Activated CD8-positive, alpha-beta T cell treated with anti-CD3 and anti-CD28 coated beads, Interleukin-2, amount 10 ng/mL, durations not matched to agents 7 days and 5 days (primary cell): ENCODE results near the gene MPO. TPM values are rescaled to one million over a fixed set of nuclear protein-coding genes. Genes with fewer than 3 reads are reported as not detected.
A peak's percentile ranks its signal among the peaks of the same experiment; 100 is the strongest.

ENCODE experiments used
- ATAC-seq: fragments of 150-1000 bp; cut with Tn5 transposase; one replicate; pipeline ENCODE4 v1.10.0; 2021; ENCODE audit warnings: moderate library complexity
- CTCF ChIA-PET: fragments of 350-600 bp; sonication (Branson Sonifier 250); formaldehyde crosslinking; loops from one replicate; lab custom pipeline; 2021; ENCODE audit warnings: antibody characterized with exemption; lab: Charles Lee
- POLR2A ChIA-PET: fragments of 350-600 bp; sonication (Branson Sonifier 250); formaldehyde crosslinking; loops from one replicate; lab custom pipeline; 2021; ENCODE audit warnings: antibody characterized with exemption; lab: Charles Lee
- DNase-seq: peaks from one replicate; pipeline ENCODE4 v3.0.0-alpha.2; 2020
- H3K27ac Mint-ChIP-seq: one replicate; pipeline ENCODE4 v1.8.0; 2021; ENCODE audit warnings: mild to moderate bottlenecking, mixed read lengths
- H3K27me3 Mint-ChIP-seq: one replicate; pipeline ENCODE4 v1.8.0; 2021; ENCODE audit warnings: low read depth, mixed read lengths
- H3K36me3 Mint-ChIP-seq: one replicate; pipeline ENCODE4 v1.8.0; 2021; ENCODE audit warnings: low read depth, mixed read lengths
- H3K4me1 Mint-ChIP-seq: one replicate; pipeline ENCODE4 v1.8.0; 2021; ENCODE audit warnings: low read depth, mixed read lengths
- H3K4me3 Mint-ChIP-seq: one replicate; pipeline ENCODE4 v1.8.0; 2021; ENCODE audit warnings: mild to moderate bottlenecking, mixed read lengths
- H3K9me3 Mint-ChIP-seq: one replicate; pipeline ENCODE4 v1.8.0; 2022; ENCODE audit warnings: mixed read lengths; ENCODE audit not compliant: insufficient read depth
- total RNA-seq, 2 experiments: library from RNA; stranded (reverse); gene quantifications; one replicate each; pipeline ENCODE4 v1.2.3, GENCODE V29; 2021

MPO gene
- total RNA-seq, 2 experiments from 2014 or later: not detected

DNA sequence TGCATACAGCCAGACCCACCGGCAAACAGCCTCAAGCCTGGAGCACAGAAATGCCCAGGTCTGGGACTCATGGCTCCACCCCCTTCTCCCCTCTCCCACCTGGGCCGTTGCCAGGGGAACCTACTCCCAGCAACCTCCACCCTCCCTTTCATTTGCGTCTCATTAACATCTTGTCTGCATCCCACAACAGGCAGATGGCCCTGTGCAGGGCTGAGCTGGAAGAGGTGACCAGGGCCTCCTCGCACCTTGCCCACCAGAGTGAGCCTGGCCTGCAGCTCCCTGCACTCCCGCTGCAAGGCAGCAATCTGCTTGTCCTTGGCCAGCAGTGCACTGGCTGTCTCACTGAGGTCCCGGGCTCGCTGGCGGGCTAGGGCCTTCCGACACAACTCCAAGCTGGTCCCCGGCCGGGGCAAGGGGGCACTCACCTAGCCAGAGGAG, 44.6 kb upstream of the MPO start:
- Mint-ChIP-seq H3K4me1 (peaks cover 38% of the 10 kb centered on the region), H3K4me3 (peak overlapping the region; percentile 27), H3K27me3 (peaks cover 6% of the 10 kb centered on the region), H3K36me3 (peaks cover 51% of the 10 kb centered on the region), H3K9me3 (no peaks in the 10 kb centered on the region), H3K27ac (peak overlapping the region; percentile 75)
- POLR2A ChIA-PET: interaction anchor here (0.7 to 28.8 kb wide), 7 partner anchors 10 to 92 kb away, joined by 3 to 2649 read pairs (median 6); partner anchors contain the start of genes RNF43 and SUPT4H1
- ATAC-seq (no peak), DNase-seq (peak; percentile 57)
- CTCF ChIA-PET: interaction anchor here (0.8 to 4.4 kb wide), 8 partner anchors 9 to 93 kb away, joined by 3 to 62 read pairs (median 6); no protein-coding TSS in a partner anchor

DNA sequence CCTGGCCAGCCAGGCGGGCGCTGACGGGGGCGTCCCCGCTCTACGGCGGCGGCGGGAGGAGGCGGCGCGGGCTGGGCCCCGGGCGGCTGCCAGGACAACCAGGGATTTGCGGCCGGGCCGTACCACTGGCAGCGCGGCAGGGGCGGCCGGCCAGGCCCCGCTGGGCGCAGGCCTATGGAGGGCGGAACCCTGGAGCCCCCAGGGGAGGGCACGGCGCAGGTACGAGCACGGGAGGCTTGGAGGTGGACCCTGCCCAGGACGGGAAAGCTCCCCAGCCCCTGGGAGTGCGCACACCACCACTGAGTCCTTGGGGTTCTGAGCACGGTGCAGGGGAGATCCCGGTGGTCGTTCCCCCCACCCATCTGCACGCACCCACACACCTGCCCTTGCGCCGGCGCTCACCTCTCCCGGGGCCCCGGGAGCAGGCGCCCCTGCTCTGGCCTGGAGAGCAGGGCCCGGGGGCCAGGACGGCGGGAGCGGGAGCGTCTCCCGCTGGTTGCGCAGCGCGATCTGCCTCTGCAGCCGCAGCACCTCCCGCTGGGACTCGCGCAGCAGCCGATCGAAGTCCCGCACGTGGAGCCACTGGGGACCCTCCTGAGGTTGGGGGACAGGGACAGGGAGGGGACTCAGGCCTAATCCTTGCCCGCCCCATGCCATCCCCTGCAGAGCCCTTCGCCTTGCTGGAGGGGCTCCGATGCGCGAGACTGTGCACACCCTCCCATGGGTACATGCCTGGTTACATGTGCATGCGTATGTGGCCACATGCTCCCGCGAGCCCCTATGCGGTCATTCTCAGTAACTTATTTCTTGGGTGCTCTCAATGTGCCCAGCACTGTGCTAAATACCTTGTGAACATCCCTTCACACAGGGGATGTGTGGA, 43.9 kb upstream of the MPO start:
- Mint-ChIP-seq H3K36me3 (peaks cover 46% of the 10 kb centered on the region), H3K4me1 (peaks cover 37% of the 10 kb centered on the region), H3K4me3 (peak overlapping the region; percentile 27), H3K9me3 (no peaks in the 10 kb centered on the region), H3K27me3 (peaks cover 6% of the 10 kb centered on the region), H3K27ac (peak overlapping the region; percentile 75)
- ATAC-seq (no peak), DNase-seq (peak; percentile 30)
- ChIA-PET POLR2A (interaction anchor here (1.3 to 28.8 kb wide), 5 partner anchors 9 to 36 kb away, joined by 4 to 2649 read pairs (median 122); partner anchors contain the start of gene SUPT4H1), CTCF (interaction anchor here (3.9 to 4.4 kb wide), 2 partner anchors 8 to 21 kb away, joined by 56 to 62 read pairs; no protein-coding TSS in a partner anchor)

DNA sequence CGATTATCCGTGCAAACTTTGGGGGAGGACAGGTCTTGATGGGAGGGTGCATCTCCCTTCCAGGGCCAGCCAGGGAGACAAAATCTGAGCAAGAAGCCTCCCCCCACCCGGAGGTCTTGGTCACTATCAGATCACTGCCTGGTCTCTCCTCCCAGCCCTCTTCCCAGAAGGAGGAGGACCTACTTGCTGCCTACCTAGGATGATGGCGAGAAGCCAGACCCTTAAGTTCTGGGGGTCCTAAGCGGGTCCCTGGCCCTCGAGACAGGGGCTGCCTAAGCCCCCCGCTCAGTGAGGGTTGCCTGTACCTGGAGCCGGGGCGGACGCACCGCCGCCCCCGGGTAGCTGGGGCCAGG, 43.3 kb upstream of the MPO start:
- no peaks in the 10 kb centered on the region for H3K9me3 Mint-ChIP-seq
- POLR2A ChIA-PET: interaction anchor here (1.5 to 28.8 kb wide), 3 partner anchors 15 to 36 kb away, joined by 4 to 2649 read pairs (median 255); partner anchors contain the start of gene SUPT4H1
- no peak for DNase-seq
- H3K36me3 Mint-ChIP-seq: peaks cover 39% of the 10 kb centered on the region
- H3K4me1 Mint-ChIP-seq: peaks cover 31% of the 10 kb centered on the region
- H3K27ac Mint-ChIP-seq: no peak overlapping the region
- H3K4me3 Mint-ChIP-seq: no peak overlapping the region
- CTCF ChIA-PET: no interaction called here
- H3K27me3 Mint-ChIP-seq: peaks cover 6% of the 10 kb centered on the region
- no peak for ATAC-seq

DNA sequence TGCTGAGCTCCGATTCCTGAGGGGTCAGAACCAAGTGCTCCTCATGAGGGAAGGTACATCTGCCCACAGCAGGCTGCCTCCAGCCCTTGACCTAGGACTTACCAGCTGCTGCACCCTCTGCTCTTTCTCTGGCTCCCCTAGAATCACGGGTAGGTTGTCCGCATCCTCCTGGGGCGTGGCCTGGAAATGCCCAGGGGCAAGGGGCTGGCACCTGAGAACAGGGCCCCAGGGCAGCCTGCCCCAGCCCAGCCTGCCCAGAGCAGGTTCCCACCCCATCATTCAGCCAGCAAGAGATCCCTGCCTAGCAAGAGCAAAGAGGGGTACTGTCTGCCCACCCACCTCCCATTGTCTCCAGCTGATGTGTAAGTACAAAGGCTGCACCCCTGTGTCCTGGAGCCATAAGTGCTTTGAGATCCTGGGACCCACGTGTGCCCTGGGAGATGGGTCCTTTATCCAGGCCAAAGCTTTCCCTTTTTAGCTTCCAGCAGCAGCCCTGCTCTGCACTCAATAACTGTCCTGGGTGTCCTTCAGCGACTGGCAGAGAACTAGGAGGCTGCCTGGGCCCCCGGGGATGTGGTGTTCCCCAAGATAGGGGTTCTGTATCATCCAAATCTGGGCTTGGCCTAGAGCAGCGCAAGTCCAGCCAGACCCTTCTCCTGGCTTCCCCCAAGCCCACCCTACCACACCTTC, 42.8 kb upstream of the MPO start:
- H3K27ac Mint-ChIP-seq: peak overlapping the region; percentile 59
- H3K9me3 Mint-ChIP-seq: no peaks in the 10 kb centered on the region
- no peak for ATAC-seq

DNA sequence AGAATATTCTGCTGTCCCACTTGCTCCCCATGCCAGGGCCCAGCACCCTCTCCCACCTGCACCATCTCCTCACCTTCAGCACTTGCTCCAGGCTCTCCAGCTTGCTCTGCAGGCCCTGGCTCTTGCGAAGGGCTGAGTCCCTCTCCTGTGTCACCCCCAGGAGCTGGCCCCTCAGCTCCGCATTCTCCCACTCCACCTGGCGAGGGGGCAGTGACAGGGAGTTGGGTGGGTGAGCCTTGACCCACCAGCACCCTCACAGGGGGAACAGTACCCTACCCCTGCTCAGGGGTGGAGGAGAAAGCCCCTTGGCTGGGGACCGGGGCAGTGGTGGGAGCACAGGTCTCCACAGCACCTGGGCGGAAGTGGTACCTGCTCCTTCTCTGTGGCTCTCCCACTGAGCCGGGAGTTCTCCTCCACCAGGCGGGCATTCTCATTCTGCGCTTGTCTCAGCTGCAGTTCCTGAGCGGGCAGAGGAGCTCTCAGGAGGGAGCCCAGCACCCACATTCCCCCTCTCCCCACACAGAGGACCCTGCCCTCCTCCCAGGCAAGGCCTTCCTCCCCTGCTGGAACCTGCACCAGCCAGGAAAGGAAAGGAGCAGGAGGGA, 41.9 kb upstream of the MPO start:
- Mint-ChIP-seq H3K27me3 (peaks cover 4% of the 10 kb centered on the region), H3K9me3 (no peaks in the 10 kb centered on the region), H3K4me1 (peaks cover 28% of the 10 kb centered on the region), H3K27ac (no peak overlapping the region), H3K4me3 (no peak overlapping the region), H3K36me3 (peaks cover 31% of the 10 kb centered on the region)
- no peak for ATAC-seq
- ChIA-PET CTCF (interaction anchor here (1.0 to 2.1 kb wide), 4 partner anchors 19 to 95 kb away, joined by 3 to 12 read pairs (median 5); partner anchors contain the start of gene RNF43), POLR2A (interaction anchor here (1.5 to 28.8 kb wide), 3 partner anchors 17 to 38 kb away, joined by 4 to 2649 read pairs (median 255); partner anchors contain the start of gene SUPT4H1)
- DNase-seq: peak; percentile 24

More for the DNA sequence above, 42.8 kb upstream of the MPO start:
- ChIA-PET POLR2A (interaction anchor here (0.5 to 28.8 kb wide), 4 partner anchors 16 to 37 kb away, joined by 3 to 2649 read pairs (median 130); partner anchors contain the start of gene SUPT4H1), CTCF (interaction anchor here (1.0 to 2.1 kb wide), 2 partner anchors 21 to 94 kb away, joined by 6 to 12 read pairs; partner anchors contain the start of gene RNF43)
- Mint-ChIP-seq H3K4me3 (no peak overlapping the region), H3K36me3 (peaks cover 36% of the 10 kb centered on the region), H3K4me1 (peaks cover 28% of the 10 kb centered on the region), H3K27me3 (peaks cover 6% of the 10 kb centered on the region)
- peak; percentile 27 for DNase-seq

DNA sequence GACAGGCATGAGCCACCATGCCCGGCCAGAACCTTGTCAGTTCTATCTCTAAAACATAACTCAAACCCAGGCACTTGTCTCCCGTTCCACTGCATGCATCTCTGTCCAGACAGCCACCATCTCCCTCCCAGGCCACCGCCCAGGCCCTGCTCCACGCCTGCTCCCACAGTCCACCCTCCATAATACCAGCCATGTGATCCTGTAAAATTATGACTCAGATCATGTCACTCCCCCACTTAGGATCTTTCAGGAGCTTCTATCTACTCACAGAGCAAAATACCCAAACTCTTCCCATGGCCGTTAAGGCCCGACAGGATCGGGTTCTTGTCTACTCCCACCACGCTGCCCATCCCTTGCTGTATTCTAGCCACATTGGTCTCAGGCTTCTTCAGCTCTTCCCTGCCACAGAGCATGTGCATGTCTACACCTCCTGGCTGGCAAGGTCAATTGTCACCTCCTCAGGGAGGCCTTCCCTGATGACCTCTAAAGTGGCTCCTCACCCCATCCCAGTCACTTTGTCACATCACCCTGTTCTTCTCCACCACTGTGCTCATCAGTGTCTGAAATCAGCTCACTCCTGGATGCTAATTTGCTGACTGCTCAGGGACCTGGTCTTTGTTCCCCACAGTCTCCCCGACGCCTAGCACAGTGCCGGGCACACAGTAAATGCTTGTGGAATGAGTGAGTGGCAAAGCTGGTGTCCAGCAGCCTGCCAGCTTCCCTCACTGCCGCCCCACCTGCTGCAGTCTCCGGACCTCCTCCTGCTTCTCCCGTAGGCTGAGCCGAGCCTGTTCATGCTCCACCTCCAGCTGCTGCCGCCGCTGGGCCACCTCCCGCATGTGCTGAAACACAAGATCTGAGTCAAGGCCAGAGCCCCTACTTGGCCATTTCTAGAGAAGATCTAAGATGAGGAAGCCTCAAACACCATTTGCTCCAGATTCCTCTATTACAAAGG, 41.1 kb upstream of the MPO start:
- CTCF ChIA-PET: interaction anchor here (1.1 to 2.1 kb wide), 5 partner anchors 18 to 96 kb away, joined by 3 to 12 read pairs (median 4); no protein-coding TSS in a partner anchor

DNA sequence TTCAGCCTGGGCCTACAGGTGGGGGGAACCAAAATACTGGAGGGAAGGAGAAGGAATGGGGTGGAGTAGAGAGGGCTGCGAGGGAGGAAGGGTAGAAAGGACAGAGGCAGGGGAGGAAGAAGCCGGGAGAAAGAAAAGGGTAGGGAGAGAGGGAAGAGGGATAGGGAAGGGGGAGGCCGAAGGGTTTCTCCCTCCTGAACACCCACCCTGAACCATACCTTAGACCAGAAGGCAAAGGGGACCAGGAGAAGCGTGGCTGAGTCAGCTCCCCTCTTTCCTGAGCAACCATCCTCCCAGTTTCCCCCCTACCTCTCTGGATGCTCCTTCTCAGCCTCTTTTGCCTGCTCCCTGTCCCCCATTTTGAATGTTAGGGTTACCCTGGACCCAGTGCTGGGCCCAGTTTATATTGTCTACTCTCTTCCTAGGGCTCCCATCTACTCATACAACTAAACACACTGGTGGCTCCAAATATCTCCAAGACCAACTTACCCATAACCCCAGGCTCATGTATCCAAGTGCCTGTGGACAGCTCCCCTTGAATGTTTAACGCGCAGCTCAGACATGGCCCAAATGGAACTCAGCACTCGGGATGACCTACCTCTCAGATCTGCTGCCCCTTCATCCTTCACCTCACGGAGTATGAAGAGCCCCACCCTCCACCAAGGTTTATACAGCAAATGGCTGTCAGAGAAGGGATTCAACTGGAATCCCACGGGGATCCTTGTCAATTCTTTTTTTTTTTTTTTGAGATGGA, 40.0 kb upstream of the MPO start:
- DNase-seq: no peak
- CTCF ChIA-PET: interaction anchor here (1.2 to 1.3 kb wide), 2 partner anchors 24 to 97 kb away, joined by 3 to 5 read pairs; no protein-coding TSS in a partner anchor
- ATAC-seq: no peak
- no peak overlapping the region for H3K27ac Mint-ChIP-seq
- no peak overlapping the region for H3K4me3 Mint-ChIP-seq
- POLR2A ChIA-PET: interaction anchor here (2.0 to 28.8 kb wide), 3 partner anchors 10 to 32 kb away, joined by 4 to 2649 read pairs (median 255); partner anchors contain the start of gene SUPT4H1
- H3K27me3 Mint-ChIP-seq: peaks cover 4% of the 10 kb centered on the region
- peaks cover 31% of the 10 kb centered on the region for H3K36me3 Mint-ChIP-seq
- H3K4me1 Mint-ChIP-seq: peaks cover 24% of the 10 kb centered on the region
- H3K9me3 Mint-ChIP-seq: no peaks in the 10 kb centered on the region

More for the DNA sequence above, 41.1 kb upstream of the MPO start:
- Mint-ChIP-seq H3K4me3 (no peak overlapping the region), H3K27me3 (peaks cover 4% of the 10 kb centered on the region), H3K27ac (no peak overlapping the region), H3K4me1 (peaks cover 28% of the 10 kb centered on the region), H3K36me3 (peaks cover 32% of the 10 kb centered on the region), H3K9me3 (no peaks in the 10 kb centered on the region)
- ATAC-seq: no peak
- POLR2A ChIA-PET: interaction anchor here (1.0 to 28.8 kb wide), 4 partner anchors 11 to 46 kb away, joined by 3 to 2649 read pairs (median 130); partner anchors contain the start of gene SUPT4H1
- DNase-seq: no peak

DNA sequence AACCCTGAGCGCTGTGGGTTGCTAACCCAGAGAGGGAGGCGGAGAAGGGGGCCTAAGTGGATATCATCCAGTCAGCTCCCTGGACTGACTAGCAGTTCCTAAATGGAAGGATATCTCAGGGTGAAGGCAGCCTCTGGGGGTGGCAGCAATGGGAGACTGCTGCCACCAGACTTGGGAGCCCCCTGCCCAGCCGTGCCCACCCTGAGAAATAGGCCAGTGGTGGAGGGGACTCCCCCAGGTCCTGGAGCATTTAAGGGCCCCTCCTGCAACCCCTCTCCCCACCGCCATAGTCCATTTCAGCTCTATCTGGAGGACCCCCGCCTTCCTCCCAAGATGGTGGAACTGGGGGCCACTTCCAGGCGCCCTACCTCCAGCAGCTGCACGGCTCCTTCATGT, 39.4 kb upstream of the MPO start:
- POLR2A ChIA-PET: interaction anchor here (2.0 to 28.8 kb wide), 3 partner anchors 9 to 33 kb away, joined by 4 to 2649 read pairs (median 255); partner anchors contain the start of gene SUPT4H1
- DNase-seq: no peak
- CTCF ChIA-PET: interaction anchor here (1.3 kb wide), 1 partner anchor 24 kb away, joined by 5 read pairs; no protein-coding TSS in a partner anchor
- ATAC-seq: no peak
- peaks cover 2% of the 10 kb centered on the region for H3K27me3 Mint-ChIP-seq
- H3K9me3 Mint-ChIP-seq: no peaks in the 10 kb centered on the region
- no peak overlapping the region for H3K4me3 Mint-ChIP-seq
- H3K27ac Mint-ChIP-seq: no peak overlapping the region
- peaks cover 33% of the 10 kb centered on the region for H3K36me3 Mint-ChIP-seq
- peaks cover 21% of the 10 kb centered on the region for H3K4me1 Mint-ChIP-seq
